ENCODE data around the gene BICRA.

GRCh38 chr19:47701717-47702552 is 93.0 kb downstream of the BICRA start:
- TF ChIP-seq CTCF (IDR thresholded peaks at IDR 0.05; ENCODE audit: insufficient read depth, low read length): no peak
- no peak for TF ChIP-seq POLR2AphosphoS5 (IDR thresholded peaks at IDR 0.05; ENCODE audit: low read depth)
- no peak for TF ChIP-seq GABPA (IDR thresholded peaks at IDR 0.05; ENCODE audit: low read depth)
- no peak for TF ChIP-seq REST (IDR thresholded peaks at IDR 0.05; ENCODE audit: insufficient replicate concordance, low read depth)
- TF ChIP-seq SPI1 (IDR thresholded peaks at IDR 0.05; ENCODE audit: borderline replicate concordance, low read depth): no peak

Data from HL-60 (cell line).